H9 (cell line): ENCODE measurements around the gene CNIH1. TPM values are rescaled to one million over a fixed set of nuclear protein-coding genes. Genes with fewer than 3 reads are reported as not detected.

ENCODE experiments used
- DNase-seq: peaks from one replicate; pipeline ENCODE4 v3.0.0-alpha.2; 2017
- H2AFZ ChIP-seq: one replicate; pipeline ENCODE4 v1.6.1; 2013; ENCODE audit warnings: mild to moderate bottlenecking, low read length, control low read depth, moderate library complexity
- H2AK5ac ChIP-seq: 2 replicates; pipeline ENCODE4 v1.6.1; 2013; ENCODE audit warnings: low read length, control low read depth, mixed read lengths; ENCODE audit not compliant: insufficient read length
- H2BK120ac ChIP-seq: one replicate; pipeline ENCODE4 v1.6.1; 2013; ENCODE audit warnings: low read depth, mild to moderate bottlenecking, low read length, control low read depth, inconsistent platforms; ENCODE audit not compliant: poor library complexity, severe bottlenecking
- H2BK12ac ChIP-seq: 2 replicates; pipeline ENCODE4 v1.6.1; 2013; ENCODE audit warnings: low read length, control low read depth, mixed read lengths, low read depth; ENCODE audit not compliant: insufficient read length
- H2BK15ac ChIP-seq: 2 replicates; pipeline ENCODE4 v1.6.1; 2013; ENCODE audit warnings: low read depth, low read length, control low read depth
- H2BK20ac ChIP-seq: one replicate; pipeline ENCODE4 v1.6.1; 2013; ENCODE audit warnings: low read depth, mild to moderate bottlenecking, low read length, control low read depth, inconsistent platforms; ENCODE audit not compliant: poor library complexity, severe bottlenecking
- H2BK5ac ChIP-seq: 2 replicates; pipeline ENCODE4 v1.6.1; 2013; ENCODE audit warnings: low read length, control low read depth, mixed read lengths; ENCODE audit not compliant: insufficient read length
- H3K14ac ChIP-seq: 2 replicates; pipeline ENCODE4 v1.6.1; 2013; ENCODE audit warnings: low read length, control low read depth; ENCODE audit not compliant: insufficient read depth
- H3K18ac ChIP-seq: 2 replicates; pipeline ENCODE4 v1.6.1; 2013; ENCODE audit warnings: low read depth, mild to moderate bottlenecking, mixed read lengths, low read length, control low read depth; ENCODE audit not compliant: insufficient read length
- H3K23ac ChIP-seq: 2 replicates; pipeline ENCODE4 v1.6.1; 2013; ENCODE audit warnings: low read length, control low read depth, mixed read lengths, low read depth; ENCODE audit not compliant: insufficient read length
- H3K23me2 ChIP-seq: 2 replicates; pipeline ENCODE4 v1.6.1; 2013; ENCODE audit warnings: low read depth, mild to moderate bottlenecking, mixed read lengths, low read length, control low read depth; ENCODE audit not compliant: insufficient read length, poor library complexity, severe bottlenecking
- H3K27ac ChIP-seq: 2 replicates; pipeline ENCODE4 v1.5.1; 2013; ENCODE audit warnings: low read length, control low read depth, mixed read lengths, low read depth; ENCODE audit not compliant: insufficient read length
- H3K27me3 ChIP-seq: 2 replicates; pipeline ENCODE4 v1.6.1; 2013; ENCODE audit warnings: low read length, control low read depth, inconsistent platforms; ENCODE audit not compliant: insufficient read depth
- H3K4ac ChIP-seq: 2 replicates; pipeline ENCODE4 v1.6.1; 2013; ENCODE audit warnings: low read depth, mild to moderate bottlenecking, control low read depth, inconsistent platforms, low read length, moderate library complexity
- H3K4me1 ChIP-seq: 2 replicates; pipeline ENCODE4 v1.6.1; 2013; ENCODE audit warnings: low read length, control low read depth, inconsistent platforms; ENCODE audit not compliant: insufficient read depth
- H3K4me2 ChIP-seq: 2 replicates; pipeline ENCODE4 v1.6.1; 2013; ENCODE audit warnings: low read length, control low read depth, mixed read lengths; ENCODE audit not compliant: insufficient read length, insufficient read depth
- H3K56ac ChIP-seq: 2 replicates; pipeline ENCODE4 v1.6.1; 2013; ENCODE audit warnings: low read depth, mild to moderate bottlenecking, mixed read lengths, low read length, control low read depth; ENCODE audit not compliant: insufficient read length
- H3K79me1 ChIP-seq: 2 replicates; pipeline ENCODE4 v1.6.1; 2013; ENCODE audit warnings: low read depth, mild to moderate bottlenecking, moderate library complexity, low read length, control low read depth, inconsistent platforms; ENCODE audit not compliant: insufficient read depth, poor library complexity, severe bottlenecking
- H3K79me2 ChIP-seq: 2 replicates; pipeline ENCODE4 v1.6.1; 2013; ENCODE audit warnings: low read length, control low read depth, inconsistent platforms; ENCODE audit not compliant: insufficient read depth
- H3K9ac ChIP-seq: 2 replicates; pipeline ENCODE4 v1.6.1; 2013; ENCODE audit warnings: low read length, control low read depth, mixed read lengths; ENCODE audit not compliant: insufficient read length; ENCODE audit errors: extremely low read depth
- H3K9me3 ChIP-seq: one replicate; pipeline ENCODE4 v1.6.1; 2013; ENCODE audit warnings: low read depth, low read length, inconsistent platforms; ENCODE audit not compliant: control insufficient read depth
- H3T11ph ChIP-seq: one replicate; pipeline ENCODE4 v1.6.1; 2013; ENCODE audit warnings: mild to moderate bottlenecking, low read length, control low read depth, inconsistent platforms
- H4K20me1 ChIP-seq: one replicate; pipeline ENCODE4 v1.6.1; 2013; ENCODE audit not compliant: control insufficient read depth, insufficient read length, insufficient read depth
- H4K5ac ChIP-seq: 2 replicates; pipeline ENCODE4 v1.6.1; 2013; ENCODE audit warnings: low read depth, mild to moderate bottlenecking, mixed read lengths, low read length, control low read depth; ENCODE audit not compliant: insufficient read length
- H4K8ac ChIP-seq: replicated peaks from 2 replicates; pipeline ENCODE4 v1.6.1; 2013; ENCODE audit warnings: low read length, control low read depth, mixed read lengths, low read depth; ENCODE audit not compliant: insufficient read length
- H4K91ac ChIP-seq: 2 replicates; pipeline ENCODE4 v1.6.1; 2013; ENCODE audit warnings: low read depth, mild to moderate bottlenecking, moderate library complexity, mixed read lengths, low read length, control low read depth; ENCODE audit not compliant: insufficient read length
- H3K27ac Mint-ChIP-seq, 3 experiments: 2 replicates in 2 of 3; 3 replicates in 1 of 3; pipeline ENCODE4 v1.8.0; 2020 to 2021; ENCODE audit warnings: mixed read lengths in 3 of 3, mild to moderate bottlenecking in 1 of 3, moderate library complexity in 1 of 3
- H3K27me3 Mint-ChIP-seq: 2 replicates; pipeline ENCODE4 v1.8.0; 2021; ENCODE audit warnings: low read depth, mild to moderate bottlenecking, moderate library complexity, mixed read lengths
- H3K36me3 Mint-ChIP-seq, 3 experiments: 2 replicates in 2 of 3; 3 replicates in 1 of 3; pipeline ENCODE4 v1.8.0; 2020 to 2021; ENCODE audit warnings: low read depth in 3 of 3, mixed read lengths in 3 of 3; ENCODE audit not compliant: insufficient read depth in 1 of 3
- H3K4me1 Mint-ChIP-seq, 2 experiments: 2 replicates each; pipeline ENCODE4 v1.8.0; 2020; ENCODE audit warnings: mixed read lengths in 2 of 2
- H3K4me3 Mint-ChIP-seq, 2 experiments: 2 replicates in 1 of 2; 3 replicates in 1 of 2; pipeline ENCODE4 v1.8.0; 2020 to 2021; ENCODE audit warnings: mild to moderate bottlenecking in 2 of 2, mixed read lengths in 2 of 2, moderate library complexity in 1 of 2
- H3K9me3 Mint-ChIP-seq, 2 experiments: 2 replicates in 1 of 2; 3 replicates in 1 of 2; pipeline ENCODE4 v1.8.0; 2020; ENCODE audit warnings: mild to moderate bottlenecking in 2 of 2, mixed read lengths in 2 of 2, moderate library complexity in 1 of 2
- WGBS: extraction: QIAGEN DNeasy Blood & Tissue Kit; methylation state at CpG from one replicate; pipeline ENCODE4 v1.1.7; 2013; ENCODE audit warnings: missing lambda C conversion rate, low lambda C conversion rate, mixed read lengths; ENCODE audit not compliant: insufficient read length; ENCODE audit errors: extremely low coverage; 5-methylcytosine and 5-hydroxymethylcytosine counted together
- total RNA-seq: library from RNA; stranded (reverse); gene quantifications from 2 replicates; pipeline ENCODE4 v1.2.1, GENCODE V29; 2021
- TF ChIP-seq, protein P1 (sequence below): fragments of 200-600 bp; sonication (generic); conservative IDR thresholded peaks from 3 replicates; pipeline ENCODE4 v1.8.0; 2021; ENCODE audit warnings: antibody characterized with exemption, mild to moderate bottlenecking

The CNIH1 gene
- total RNA-seq, 1 experiment from 2014 or later, result 99.3 TPM

DNA sequence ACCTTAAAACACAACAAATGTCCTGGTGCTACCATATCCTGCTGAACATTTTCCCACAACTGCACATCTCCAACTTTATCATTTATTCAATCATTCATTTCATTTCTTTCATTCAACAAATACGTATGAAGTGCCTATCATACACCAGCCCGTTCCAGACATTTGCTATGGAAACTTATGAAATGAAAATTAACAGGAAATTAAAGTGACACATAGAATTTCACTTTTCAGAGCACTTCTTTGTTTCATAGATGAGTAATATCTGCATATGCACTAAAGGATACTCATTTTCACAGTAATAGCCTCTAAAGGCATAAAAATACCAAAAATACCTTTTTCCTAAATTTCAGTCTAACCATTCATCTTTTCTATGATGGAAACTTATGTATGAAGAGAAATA, 12.6 kb downstream of the CNIH1 start:
- Histone ChIP-seq H3K9ac (no peak overlapping the region), H2AK5ac (no peak overlapping the region), H3K14ac (no peak overlapping the region), H3T11ph (no peak overlapping the region), H3K27me3 (no peaks in the 10 kb centered on the region), H4K5ac (no peak overlapping the region), H3K56ac (no peak overlapping the region), H2BK5ac (no peak overlapping the region), H3K79me1 (no peaks in the 10 kb centered on the region), H3K4me1 (no peaks in the 10 kb centered on the region), H3K4me2 (no peak overlapping the region), H3K23ac (no peak overlapping the region), H2BK15ac (no peak overlapping the region), H4K20me1 (no peaks in the 10 kb centered on the region), H4K8ac (no peak overlapping the region), H3K4ac (no peak overlapping the region), H2BK20ac (no peak overlapping the region), H2AFZ (no peak overlapping the region), H3K79me2 (peaks cover 4% of the 10 kb centered on the region; the same call in 1 of the 2 replicates), H2BK120ac (no peak overlapping the region), H3K18ac (no peak overlapping the region), H4K91ac (no peak overlapping the region), H3K9me3 (no peaks in the 10 kb centered on the region), H3K27ac (no peak overlapping the region), H3K23me2 (no peaks in the 10 kb centered on the region), H2BK12ac (no peak overlapping the region)
- TF ChIP-seq, protein P1, sequence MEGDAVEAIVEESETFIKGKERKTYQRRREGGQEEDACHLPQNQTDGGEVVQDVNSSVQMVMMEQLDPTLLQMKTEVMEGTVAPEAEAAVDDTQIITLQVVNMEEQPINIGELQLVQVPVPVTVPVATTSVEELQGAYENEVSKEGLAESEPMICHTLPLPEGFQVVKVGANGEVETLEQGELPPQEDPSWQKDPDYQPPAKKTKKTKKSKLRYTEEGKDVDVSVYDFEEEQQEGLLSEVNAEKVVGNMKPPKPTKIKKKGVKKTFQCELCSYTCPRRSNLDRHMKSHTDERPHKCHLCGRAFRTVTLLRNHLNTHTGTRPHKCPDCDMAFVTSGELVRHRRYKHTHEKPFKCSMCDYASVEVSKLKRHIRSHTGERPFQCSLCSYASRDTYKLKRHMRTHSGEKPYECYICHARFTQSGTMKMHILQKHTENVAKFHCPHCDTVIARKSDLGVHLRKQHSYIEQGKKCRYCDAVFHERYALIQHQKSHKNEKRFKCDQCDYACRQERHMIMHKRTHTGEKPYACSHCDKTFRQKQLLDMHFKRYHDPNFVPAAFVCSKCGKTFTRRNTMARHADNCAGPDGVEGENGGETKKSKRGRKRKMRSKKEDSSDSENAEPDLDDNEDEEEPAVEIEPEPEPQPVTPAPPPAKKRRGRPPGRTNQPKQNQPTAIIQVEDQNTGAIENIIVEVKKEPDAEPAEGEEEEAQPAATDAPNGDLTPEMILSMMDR, result no peak
- H3K27ac Mint-ChIP-seq, result no peak overlapping the region
- H3K9me3 Mint-ChIP-seq, result no peaks in the 10 kb centered on the region
- H3K4me3 Mint-ChIP-seq, result no peak overlapping the region
- H3K36me3 Mint-ChIP-seq, result peaks cover 24 to 57% (median 55%) of the 10 kb centered on the region in 3 experiments; a peak in 6 of 7 replicates
- H3K27me3 Mint-ChIP-seq, result no peaks in the 10 kb centered on the region
- WGBS, result 100% methylated on average over 1 of the region's 2 CpGs
- DNase-seq, result no peak
- peaks cover 11 to 13% of the 10 kb centered on the region in 2 experiments for H3K4me1 Mint-ChIP-seq
